Trophoblast cell (in vitro differentiated cells and primary cell): ENCODE results near the gene PTPN12. TPM values are rescaled to one million over a fixed set of nuclear protein-coding genes. Genes with fewer than 3 reads are reported as not detected.

Experiments used
- DNase-seq, 2 donors: peaks; one replicate each; pipeline ENCODE4 v3.0.0-alpha.2; 2016
- H2AFZ ChIP-seq: 2 replicates; pipeline ENCODE4 v1.6.1; 2013; ENCODE audit warnings: low read length, moderate library complexity, mild to moderate bottlenecking; ENCODE audit not compliant: insufficient read depth, poor library complexity
- H2AK5ac ChIP-seq: 2 replicates; pipeline ENCODE4 v1.6.1; 2013; ENCODE audit warnings: mild to moderate bottlenecking, low read length
- H2BK120ac ChIP-seq: 2 replicates; pipeline ENCODE4 v1.6.1; 2013; ENCODE audit warnings: low read length, mild to moderate bottlenecking, moderate library complexity; ENCODE audit not compliant: insufficient read depth, poor library complexity
- H2BK12ac ChIP-seq: 2 replicates; pipeline ENCODE4 v1.6.1; 2013; ENCODE audit warnings: mild to moderate bottlenecking, low read length, moderate library complexity
- H2BK5ac ChIP-seq: 2 replicates; pipeline ENCODE4 v1.6.1; 2013; ENCODE audit warnings: low read length, low read depth, moderate library complexity, mild to moderate bottlenecking; ENCODE audit not compliant: poor library complexity
- H3K14ac ChIP-seq: 2 replicates; pipeline ENCODE4 v1.6.1; 2013; ENCODE audit warnings: mild to moderate bottlenecking, low read length
- H3K18ac ChIP-seq: 2 replicates; pipeline ENCODE4 v1.6.1; 2013; ENCODE audit warnings: mild to moderate bottlenecking, low read length
- H3K23ac ChIP-seq: 2 replicates; pipeline ENCODE4 v1.6.1; 2013; ENCODE audit warnings: low read length
- H3K27ac ChIP-seq: 2 replicates; pipeline ENCODE4 v1.5.1; 2013; ENCODE audit warnings: low read depth, mild to moderate bottlenecking, inconsistent platforms, low read length, moderate library complexity
- H3K27me3 ChIP-seq: 2 replicates; pipeline ENCODE4 v1.6.1; 2013; ENCODE audit warnings: inconsistent platforms, mild to moderate bottlenecking, low read length, moderate library complexity; ENCODE audit not compliant: insufficient read depth
- H3K36me3 ChIP-seq, 2 experiments: 1 replicate in 1 of 2; 2 replicates in 1 of 2; pipeline ENCODE4 v1.6.1; 2013; ENCODE audit warnings: low read length in 2 of 2, mild to moderate bottlenecking in 2 of 2, moderate library complexity in 1 of 2; ENCODE audit not compliant: insufficient read depth in 2 of 2, control insufficient read depth in 1 of 2
- H3K4ac ChIP-seq: 2 replicates; pipeline ENCODE4 v1.6.1; 2013; ENCODE audit warnings: low read depth, mild to moderate bottlenecking, low read length, moderate library complexity
- H3K4me1 ChIP-seq, 2 experiments: 1 replicate in 1 of 2; 2 replicates in 1 of 2; pipeline ENCODE4 v1.6.1; 2013; ENCODE audit warnings: low read length in 2 of 2, mild to moderate bottlenecking in 2 of 2, moderate library complexity in 1 of 2; ENCODE audit not compliant: insufficient read depth in 2 of 2, control insufficient read depth in 1 of 2
- H3K4me2 ChIP-seq: 2 replicates; pipeline ENCODE4 v1.6.1; 2013; ENCODE audit warnings: inconsistent platforms, mild to moderate bottlenecking, low read length, moderate library complexity
- H3K4me3 ChIP-seq: 2 replicates; pipeline ENCODE4 v1.5.1; 2013; ENCODE audit warnings: mild to moderate bottlenecking, low read depth, low read length, inconsistent platforms
- H3K79me1 ChIP-seq: one replicate; pipeline ENCODE4 v1.6.1; 2013; ENCODE audit warnings: low read length
- H3K79me2 ChIP-seq: 2 replicates; pipeline ENCODE4 v1.6.1; 2013; ENCODE audit warnings: low read length, mild to moderate bottlenecking; ENCODE audit not compliant: control insufficient read depth, insufficient read depth, poor library complexity
- H3K9ac ChIP-seq: 2 replicates; pipeline ENCODE4 v1.6.1; 2013; ENCODE audit warnings: mild to moderate bottlenecking, low read length
- H3K9me3 ChIP-seq: 2 replicates; pipeline ENCODE4 v1.6.1; 2013; ENCODE audit warnings: low read depth, mild to moderate bottlenecking, control low read depth, inconsistent platforms, low read length; ENCODE audit not compliant: insufficient read depth
- H4K12ac ChIP-seq: 2 replicates; pipeline ENCODE4 v1.6.1; 2013; ENCODE audit warnings: low read depth, mild to moderate bottlenecking, low read length, moderate library complexity
- H4K8ac ChIP-seq: 2 replicates; pipeline ENCODE4 v1.6.1; 2013; ENCODE audit warnings: low read depth, mild to moderate bottlenecking, low read length, moderate library complexity
- H4K91ac ChIP-seq: one replicate; pipeline ENCODE4 v1.6.1; 2013; ENCODE audit warnings: low read depth, mild to moderate bottlenecking, low read length, moderate library complexity
- WGBS: extraction: QIAGEN DNeasy Blood & Tissue Kit; methylation state at CpG from one replicate; pipeline ENCODE4 v1.1.7; 2013; ENCODE audit warnings: missing lambda C conversion rate; ENCODE audit not compliant: insufficient read length, insufficient coverage; ENCODE audit errors: extremely low coverage; 5-methylcytosine and 5-hydroxymethylcytosine counted together
- polyA plus RNA-seq: library from polyadenylated mRNA; stranded (reverse); fragments of 200-250 nt; gene quantifications from 2 replicates; pipeline ENCODE4 v1.2.3, GENCODE V29; 2013

Gene PTPN12
- 105 and 109 TPM in 2 replicates for polyA plus RNA-seq

DNA sequence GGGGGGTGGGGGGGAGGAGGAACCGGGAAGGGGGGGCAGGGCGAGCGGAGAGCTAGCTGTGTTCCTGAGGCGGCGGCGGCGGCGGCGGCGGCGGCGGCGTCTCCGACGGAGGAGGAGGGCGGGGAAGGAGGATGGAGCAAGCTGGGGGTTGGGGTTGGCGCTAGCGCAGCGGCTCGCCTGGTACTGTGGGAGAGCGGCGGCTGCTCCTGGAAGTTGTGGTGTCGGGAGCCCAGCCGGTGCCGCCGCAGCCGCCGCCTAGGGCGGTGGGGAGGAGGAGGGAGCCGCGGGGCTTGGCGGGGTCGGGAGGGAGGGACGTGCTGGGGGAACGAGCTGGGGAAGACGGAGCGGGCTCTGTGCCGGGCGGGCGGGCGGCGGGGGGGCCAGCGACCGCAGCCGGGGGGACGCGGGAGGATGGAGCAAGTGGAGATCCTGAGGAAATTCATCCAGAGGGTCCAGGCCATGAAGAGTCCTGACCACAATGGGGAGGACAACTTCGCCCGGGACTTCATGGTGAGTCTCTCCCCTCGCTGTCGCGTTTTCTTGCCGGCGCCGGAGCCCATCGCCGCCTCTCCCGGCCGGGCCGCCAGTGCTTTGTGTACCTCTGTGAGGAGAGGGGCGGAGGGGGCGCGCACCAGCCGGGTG, at the start of gene PTPN12:
Gene PTPN12, plus strand, starts transcription at position 160 of the 642 bp plus-strand sequence. Its CDS starts 252 bp downstream, at position 412.
- Histone ChIP-seq H3K4me3 (peak within 1 kb of the TSS; percentile 85), H3K27me3 (no peaks in the 10 kb centered on the region), H3K9ac (peak within 1 kb of the TSS; percentile 87), H4K8ac (peak within 1 kb of the TSS; percentile 96), H3K14ac (peak within 1 kb of the TSS; percentile 90), H3K79me1 (peaks cover 25% of the 10 kb centered on the region), H2BK120ac (peak within 1 kb of the TSS; percentile 60), H3K4ac (peak within 1 kb of the TSS; percentile 94), H3K9me3 (no peaks in the 10 kb centered on the region), H3K4me2 (peak within 1 kb of the TSS; percentile 82), H3K4me1 (peaks cover 8 to 14% of the 10 kb centered on the region in 2 experiments), H2AFZ (peak within 1 kb of the TSS; percentile 100), H3K36me3 (peaks cover 3% of the 10 kb centered on the region in 2 experiments), H2BK5ac (peak within 1 kb of the TSS; percentile 97), H3K79me2 (peaks cover 25% of the 10 kb centered on the region), H3K18ac (peak within 1 kb of the TSS; percentile 99), H4K91ac (peak within 1 kb of the TSS; percentile 94), H2AK5ac (peak within 1 kb of the TSS; percentile 89), H4K12ac (peak within 1 kb of the TSS; percentile 94), H3K27ac (peak within 1 kb of the TSS; percentile 87), H3K23ac (peak within 1 kb of the TSS; percentile 1), H2BK12ac (peak within 1 kb of the TSS; percentile 81)
- no CpG with 5 or more reads among the region's 64 CpGs for WGBS
- DNase-seq: peak; percentile 81 to 83

DNA sequence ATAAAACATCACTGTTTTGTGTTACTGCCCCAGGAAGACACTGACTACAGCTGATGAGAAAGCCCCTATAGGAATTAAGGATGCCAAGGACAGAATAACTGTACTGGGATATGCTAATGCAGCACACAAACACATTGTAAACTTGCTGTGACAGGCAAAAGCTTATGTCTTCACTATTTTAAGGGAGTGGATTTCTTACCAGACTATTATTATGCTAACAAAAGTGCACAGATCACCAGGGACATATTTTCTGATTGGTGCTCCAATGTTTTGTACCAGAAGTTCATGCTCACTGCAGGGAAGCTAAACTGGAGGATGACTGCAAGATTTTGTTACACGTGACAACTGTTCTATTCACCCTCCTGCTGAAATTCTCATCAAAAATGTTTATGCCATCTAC, 48.1 kb upstream of the PTPN12 start:
- no peak overlapping the region for H2BK5ac ChIP-seq
- no peak overlapping the region for H3K4ac ChIP-seq
- H3K9ac ChIP-seq: no peak overlapping the region
- no peak overlapping the region for H3K14ac ChIP-seq
- no peaks in the 10 kb centered on the region for H3K4me1 ChIP-seq
- no peak overlapping the region for H2BK12ac ChIP-seq
- H4K91ac ChIP-seq: no peak overlapping the region
- H3K79me1 ChIP-seq: no peaks in the 10 kb centered on the region
- no peaks in the 10 kb centered on the region for H3K9me3 ChIP-seq
- no peaks in the 10 kb centered on the region for H3K79me2 ChIP-seq
- no peak overlapping the region for H2AFZ ChIP-seq
- DNase-seq: no peak
- no peak overlapping the region for H3K27ac ChIP-seq
- H3K23ac ChIP-seq: no peak overlapping the region
- no peak overlapping the region for H4K8ac ChIP-seq
- no peaks in the 10 kb centered on the region for H3K27me3 ChIP-seq
- no peak overlapping the region for H2BK120ac ChIP-seq
- no peaks in the 10 kb centered on the region for H3K36me3 ChIP-seq
- no peak overlapping the region for H3K4me3 ChIP-seq
- no CpG with 5 or more reads among the region's 1 CpG for WGBS
- no peak overlapping the region for H4K12ac ChIP-seq
- H3K4me2 ChIP-seq: no peak overlapping the region
- no peak overlapping the region for H2AK5ac ChIP-seq
- H3K18ac ChIP-seq: no peak overlapping the region

DNA sequence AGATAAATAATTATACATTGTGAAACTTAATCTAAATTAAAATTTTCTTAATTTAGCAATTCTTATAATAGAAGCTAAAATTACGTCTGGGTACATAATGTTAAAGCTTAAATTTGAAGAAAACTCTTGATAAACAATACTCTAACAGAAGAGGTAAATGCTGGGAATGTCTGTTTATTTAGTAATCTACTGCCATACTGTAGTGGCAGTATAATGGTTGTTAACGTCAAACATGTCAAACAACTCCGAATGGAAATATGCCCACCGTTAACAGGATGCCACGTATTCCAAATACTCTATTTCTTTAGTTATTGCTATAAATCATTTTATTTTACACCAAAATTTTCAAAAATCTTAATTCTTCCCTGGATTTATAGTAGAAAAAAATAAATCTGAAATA, 40.0 kb upstream of the PTPN12 start:
- Histone ChIP-seq H3K27me3 (no peaks in the 10 kb centered on the region), H3K23ac (no peak overlapping the region), H2AK5ac (no peak overlapping the region), H2AFZ (no peak overlapping the region), H2BK120ac (no peak overlapping the region), H3K18ac (no peak overlapping the region), H3K4me3 (no peak overlapping the region), H3K36me3 (no peaks in the 10 kb centered on the region), H4K12ac (no peak overlapping the region), H3K4me2 (no peak overlapping the region), H3K4me1 (no peaks in the 10 kb centered on the region), H4K8ac (no peak overlapping the region), H3K9me3 (peaks cover 4% of the 10 kb centered on the region), H3K14ac (no peak overlapping the region), H3K79me2 (no peaks in the 10 kb centered on the region), H4K91ac (no peak overlapping the region), H3K79me1 (no peaks in the 10 kb centered on the region), H3K27ac (no peak overlapping the region), H3K4ac (no peak overlapping the region), H2BK5ac (no peak overlapping the region), H3K9ac (no peak overlapping the region), H2BK12ac (no peak overlapping the region)
- DNase-seq: no peak
- no CpG with 5 or more reads among the region's 5 CpGs for WGBS

DNA sequence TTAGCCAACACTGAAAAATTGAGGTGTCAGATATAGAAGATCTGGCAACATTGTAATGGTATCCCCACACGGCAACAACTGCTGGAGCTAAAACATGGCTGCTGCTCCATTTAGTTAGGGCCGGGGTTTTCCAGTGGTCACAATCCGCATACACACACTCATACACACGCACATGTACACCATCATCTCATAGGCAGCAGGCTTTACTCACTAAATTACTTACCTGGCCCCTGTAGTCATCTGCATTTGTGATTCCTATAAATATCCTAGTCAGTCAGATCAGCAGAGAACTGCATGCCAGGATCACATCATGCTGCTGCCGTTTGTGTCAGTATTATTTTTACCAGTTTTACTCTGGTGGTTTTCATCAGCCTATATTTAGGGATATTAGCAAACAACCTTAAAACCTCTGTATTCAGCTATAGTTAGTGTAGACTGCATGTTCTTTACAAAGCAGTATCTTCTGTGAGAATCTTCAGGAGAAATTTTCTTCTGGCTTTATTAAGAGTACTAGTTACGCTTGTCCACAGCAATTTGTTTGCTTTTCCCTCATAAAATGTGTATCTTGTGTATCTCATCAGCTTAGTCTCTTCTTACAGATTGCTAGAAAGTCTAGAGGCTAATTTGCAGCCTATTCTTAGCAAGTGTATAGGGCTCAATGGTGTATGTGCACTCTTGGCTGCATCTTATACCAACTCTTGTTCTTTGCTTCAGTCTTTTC, 38.3 kb upstream of the PTPN12 start:
- Histone ChIP-seq H2AFZ (no peak overlapping the region), H3K18ac (no peak overlapping the region), H2BK120ac (no peak overlapping the region), H4K12ac (no peak overlapping the region), H3K4me1 (no peaks in the 10 kb centered on the region), H3K4me2 (no peak overlapping the region), H3K14ac (no peak overlapping the region), H3K79me1 (no peaks in the 10 kb centered on the region), H2BK5ac (no peak overlapping the region), H3K4me3 (no peak overlapping the region), H2AK5ac (no peak overlapping the region), H3K79me2 (no peaks in the 10 kb centered on the region), H3K4ac (no peak overlapping the region), H3K9me3 (peaks cover 4% of the 10 kb centered on the region), H4K8ac (no peak overlapping the region), H2BK12ac (no peak overlapping the region), H3K27me3 (no peaks in the 10 kb centered on the region), H3K9ac (no peak overlapping the region), H3K36me3 (no peaks in the 10 kb centered on the region), H3K27ac (no peak overlapping the region), H4K91ac (no peak overlapping the region), H3K23ac (no peak overlapping the region)
- WGBS: no CpG with 5 or more reads among the region's 6 CpGs
- DNase-seq: no peak
